NCI-H2081 treated with DMSO at 0.1 percent for 48 hours (cell line): ENCODE data around the gene CDK15.

Source experiments
- DNase-seq: peaks from one replicate; lab custom pipeline; 2025; lab: John Stamatoyannopoulos, UW

The CDK15 gene

DNA sequence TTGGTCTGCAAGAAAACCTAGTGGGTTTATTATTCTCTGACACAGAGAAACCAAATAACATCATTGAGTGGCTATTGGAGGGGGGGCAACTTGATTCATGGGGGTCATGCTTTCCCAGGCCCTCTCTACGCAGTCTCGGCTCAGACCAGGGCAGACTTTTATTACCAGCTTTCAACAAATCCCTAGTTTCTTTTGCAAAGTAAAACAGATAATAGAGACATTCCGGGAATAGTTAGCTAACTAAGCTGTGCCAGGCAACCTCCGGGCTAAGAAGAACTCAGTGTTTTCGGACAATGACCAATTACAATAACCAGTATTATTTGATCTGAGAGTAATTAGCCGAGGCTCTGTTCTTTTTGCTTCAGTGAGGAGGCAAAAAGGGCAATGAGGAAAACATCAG, 66.3 kb downstream of the CDK15 start:
- DNase-seq = no peak

DNA sequence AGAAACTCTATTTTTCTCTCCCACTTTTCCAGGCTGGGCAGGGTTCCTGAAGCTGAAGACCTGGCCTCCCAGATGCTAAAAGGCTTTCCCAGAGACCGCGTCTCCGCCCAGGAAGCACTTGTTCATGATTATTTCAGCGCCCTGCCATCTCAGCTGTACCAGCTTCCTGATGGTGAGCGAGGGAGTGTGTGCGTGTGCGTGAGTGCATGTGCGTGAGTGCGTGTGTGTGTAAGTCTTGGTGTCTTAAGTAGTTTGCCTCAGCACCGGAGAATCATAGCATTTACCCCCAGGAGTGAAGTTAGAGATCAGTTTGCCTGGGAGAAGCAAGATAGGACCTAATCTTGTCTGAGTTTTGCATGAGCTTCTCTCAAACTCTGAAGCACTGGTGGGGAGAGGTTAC, 73.7 kb downstream of the CDK15 start:
- no peak for DNase-seq

DNA sequence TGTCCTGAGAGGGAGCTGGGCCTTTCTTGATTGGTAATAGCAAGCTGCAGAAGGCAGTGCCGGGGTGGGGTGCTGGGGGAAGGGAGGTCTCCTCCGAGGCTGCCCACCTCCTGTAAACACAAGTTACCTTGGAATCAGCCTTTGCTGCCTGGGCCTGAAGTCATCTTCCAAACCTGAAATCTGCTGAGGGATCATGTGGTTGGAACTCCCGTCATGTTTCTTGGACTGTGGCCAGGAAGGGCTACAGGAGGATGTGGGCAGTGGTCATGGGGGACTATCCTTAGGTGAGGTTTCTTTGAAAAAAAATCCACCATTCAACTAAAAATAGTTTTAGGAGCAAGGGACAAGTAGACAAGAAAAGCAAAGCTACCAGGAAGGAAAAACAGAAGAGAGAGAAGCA, 74.2 kb downstream of the CDK15 start:
- DNase-seq = no peak

GRCh38 chr2:201880993-201881611, 74.8 kb downstream of the CDK15 start:
- DNase-seq = no peak

DNA sequence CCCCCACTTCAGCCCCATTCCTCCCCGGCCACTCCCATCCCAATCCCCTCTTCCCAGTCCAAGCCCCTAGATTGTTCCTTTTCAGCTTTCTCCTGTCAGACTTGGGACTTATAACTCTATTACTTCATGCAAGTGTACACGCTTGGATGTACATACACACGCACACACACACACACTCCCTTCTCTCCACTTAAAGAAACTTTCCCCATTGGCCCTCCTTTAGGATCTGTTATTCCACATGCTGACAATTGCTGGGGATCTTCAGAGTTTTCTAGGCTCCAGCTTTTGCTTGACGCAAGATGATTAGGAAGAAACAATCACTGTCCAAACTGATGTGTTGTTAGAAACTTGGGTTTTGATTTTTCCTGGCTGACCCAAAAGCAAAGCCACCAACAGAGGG, 75.4 kb downstream of the CDK15 start:
- DNase-seq = no peak

GRCh38 chr2:201882353-201883090, 76.2 kb downstream of the CDK15 start:
- no peak for DNase-seq

DNA sequence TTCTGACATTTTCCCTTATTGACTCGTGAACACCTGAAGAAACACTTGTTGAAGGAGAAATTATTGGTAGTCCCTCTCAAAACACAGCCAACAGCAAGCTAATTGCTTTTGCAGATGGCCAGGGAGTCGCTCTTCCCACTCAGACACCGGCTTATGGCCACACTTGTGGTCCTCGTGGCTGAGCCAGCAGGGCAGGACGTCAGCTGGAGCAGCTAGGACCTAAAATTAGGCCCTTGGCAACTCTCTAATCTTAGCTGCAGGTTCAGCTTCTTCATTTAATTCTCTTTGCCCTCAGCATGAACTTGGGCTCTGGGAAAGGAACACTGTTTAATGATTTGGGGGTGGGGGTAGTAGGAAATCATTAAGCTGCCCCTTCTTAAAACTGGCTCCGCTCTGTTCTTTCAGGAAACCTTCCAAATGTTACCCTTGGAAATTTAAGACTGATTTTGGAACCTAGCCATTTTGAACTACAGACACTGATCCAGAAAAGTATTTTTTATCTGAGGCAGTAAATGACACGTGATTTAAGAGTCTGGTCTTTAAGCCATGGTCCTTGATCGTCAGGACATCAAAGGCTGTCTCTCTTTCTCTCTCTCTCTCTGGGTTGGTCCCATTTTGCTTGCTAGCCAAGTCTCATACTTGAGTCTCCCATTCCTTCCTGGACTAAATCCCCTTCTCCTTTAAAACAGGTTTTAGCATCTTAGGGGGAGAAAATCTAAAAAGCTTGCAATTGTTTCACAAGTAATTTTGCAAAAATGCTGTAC, 77.5 kb downstream of the CDK15 start:
- DNase-seq = no peak

DNA sequence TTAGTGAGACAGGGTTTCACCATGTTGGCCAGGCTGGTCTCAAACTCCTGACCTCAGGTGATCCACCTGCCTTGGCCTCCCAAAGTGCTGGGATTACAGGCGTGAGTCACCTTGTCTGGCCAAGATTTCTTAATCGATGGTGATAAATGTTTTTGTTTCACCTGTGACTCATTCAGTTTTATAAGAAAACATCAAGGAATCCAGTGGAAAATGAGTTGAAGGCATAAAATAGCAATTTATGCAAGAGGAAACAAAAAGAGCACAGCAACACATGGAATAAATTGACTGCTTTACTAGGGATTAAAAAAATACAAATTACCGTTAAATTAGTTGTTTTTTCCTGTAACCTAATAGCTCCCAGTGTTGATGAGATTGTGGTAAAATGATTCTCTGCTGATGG, 80.2 kb downstream of the CDK15 start:
- no peak for DNase-seq

GRCh38 chr2:201887773-201888425, 81.6 kb downstream of the CDK15 start:
- no peak for DNase-seq

DNA sequence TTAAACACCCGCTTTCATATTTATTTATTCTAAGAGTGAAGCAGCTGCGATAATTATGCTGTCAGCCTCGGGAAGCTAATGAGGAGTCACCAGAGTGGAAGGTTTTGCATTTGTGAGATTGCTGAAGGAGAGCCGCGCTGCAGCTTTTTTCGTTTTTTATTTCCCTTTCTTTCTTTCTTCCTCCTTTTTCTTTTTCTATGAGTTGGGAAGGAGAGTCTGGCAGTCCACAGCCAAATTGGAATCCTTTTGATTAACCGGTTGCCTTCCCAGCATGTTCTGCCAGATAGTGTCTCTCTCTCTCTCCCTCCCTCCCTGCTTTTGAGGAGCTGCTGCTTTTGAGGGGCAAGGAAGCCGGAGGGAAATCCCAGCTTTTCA, 82.1 kb downstream of the CDK15 start:
- no peak for DNase-seq

GRCh38 chr2:201890453-201890852, 84.1 kb downstream of the CDK15 start:
- no peak for DNase-seq

DNA sequence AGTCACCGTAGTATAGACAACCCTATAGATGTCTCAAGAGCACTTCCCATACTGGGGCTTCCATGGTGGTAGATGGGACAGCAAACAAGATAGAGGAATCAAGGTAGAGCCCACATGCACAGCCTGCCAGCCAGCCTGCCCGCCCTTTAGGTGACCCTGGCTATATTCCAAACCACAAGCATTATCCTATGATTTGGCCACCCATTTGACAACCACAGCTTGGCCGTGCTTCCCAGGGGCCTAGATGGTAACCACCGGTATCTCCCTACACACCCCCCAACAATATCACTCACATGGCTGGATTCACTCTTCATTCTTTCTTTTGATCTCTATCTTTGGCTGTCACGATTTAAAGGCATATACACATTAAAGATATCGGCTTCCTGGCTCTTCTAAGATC, 85.3 kb downstream of the CDK15 start:
- no peak for DNase-seq

GRCh38 chr2:201892516-201892915, 86.2 kb downstream of the CDK15 start:
- no peak for DNase-seq

DNA sequence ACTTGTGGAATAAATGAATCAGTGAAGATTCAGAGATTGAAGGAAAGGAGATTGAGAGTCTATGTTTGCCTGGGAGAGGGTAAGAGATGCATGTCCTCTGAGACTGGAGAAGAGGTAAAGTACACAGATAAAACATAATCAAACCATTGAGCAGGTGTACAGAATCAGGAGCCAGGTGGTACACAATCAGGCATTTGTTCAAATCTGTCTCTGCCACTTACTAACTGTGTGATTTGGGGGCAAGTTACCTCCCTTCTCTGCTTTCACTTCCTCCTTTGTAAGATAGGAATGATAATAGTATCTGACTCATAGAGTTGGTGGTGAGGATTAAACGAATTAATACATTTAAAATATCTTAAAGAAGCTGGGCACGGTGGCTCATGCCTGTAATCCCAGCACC, 94.0 kb downstream of the CDK15 start:
- no peak for DNase-seq

- no peak for DNase-seq
Measured at GRCh38 chr2:201901786-201902185, 95.4 kb downstream of the CDK15 start.

DNA sequence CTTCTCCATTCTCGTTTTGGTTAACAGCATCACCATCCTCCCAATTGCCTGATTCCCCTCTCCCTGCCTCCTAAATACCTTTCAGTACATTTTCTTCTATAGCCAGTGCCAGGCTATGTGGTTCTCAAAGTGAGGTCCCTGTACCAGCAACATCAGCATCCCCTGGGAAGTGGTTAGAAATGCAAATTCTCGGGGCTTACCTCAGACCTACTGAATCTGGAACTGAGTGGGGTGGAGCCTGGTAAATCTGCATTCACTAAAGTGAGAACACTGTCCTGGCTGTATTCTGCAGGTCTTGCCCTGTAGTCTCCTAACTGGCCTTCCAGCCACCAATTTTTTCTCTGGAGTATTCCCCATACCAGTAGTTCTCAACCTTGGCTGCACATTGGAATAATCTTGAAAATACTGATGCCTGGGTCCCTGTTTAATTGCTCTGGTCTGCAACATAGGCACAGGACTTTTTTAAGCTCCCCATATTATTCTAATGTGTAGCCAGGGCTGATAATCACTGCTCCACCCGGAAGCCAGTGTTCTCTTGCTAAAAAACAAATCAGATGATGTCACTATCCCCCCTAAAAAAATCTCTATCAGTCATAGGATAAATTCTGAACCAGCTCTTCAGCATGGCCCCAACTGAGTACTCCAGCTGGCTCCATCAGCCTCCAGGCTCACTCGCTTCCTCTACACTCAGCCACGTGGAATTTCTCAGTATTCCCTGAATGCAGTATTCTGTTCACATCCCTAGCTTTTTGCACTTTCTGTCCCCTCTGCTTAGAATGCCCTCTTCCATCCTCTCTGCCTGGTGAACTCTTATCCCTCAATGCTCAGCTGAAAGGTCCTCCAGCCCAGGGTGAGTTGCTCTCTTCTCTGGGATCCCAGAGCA, 98.4 kb downstream of the CDK15 start:
- DNase-seq = no peak

- DNase-seq = no peak
Measured at GRCh38 chr2:201906777-201907562, 100.6 kb downstream of the CDK15 start.

- no peak for DNase-seq
Measured at GRCh38 chr2:201907563-201907881, 101.2 kb downstream of the CDK15 start.

GRCh38 chr2:201908901-201909300, 102.6 kb downstream of the CDK15 start:
- DNase-seq = no peak

GRCh38 chr2:201909348-201909747, 103.0 kb downstream of the CDK15 start:
- DNase-seq = no peak

- DNase-seq = no peak
Measured at GRCh38 chr2:201909961-201910361, 103.6 kb downstream of the CDK15 start.
